HepG2 (cell line): ENCODE results near the gene OPRL1. TPM values are rescaled to one million over a fixed set of nuclear protein-coding genes. Genes with fewer than 3 reads are reported as not detected.

Experiments used
- ARNT ChIP-seq: fragments of 450-650 bp; IDR thresholded peaks from 2 replicates; pipeline ENCODE4 v1.6.1; 2017
- CREB3 ChIP-seq: sonication (generic); formaldehyde crosslinking; IDR thresholded peaks from 2 replicates; pipeline ENCODE4 v1.5.0; 2020; ENCODE audit warnings: missing genetic modification reagents
- HMGXB3 ChIP-seq: sonication (generic); formaldehyde crosslinking; IDR thresholded peaks from 2 replicates; pipeline ENCODE4 v1.4.0; 2020; ENCODE audit warnings: missing genetic modification reagents, borderline replicate concordance
- KDM5B ChIP-seq: sonication (generic); formaldehyde crosslinking; IDR thresholded peaks from 2 replicates; pipeline ENCODE4 v1.4.0; 2020; ENCODE audit warnings: missing genetic modification reagents, mild to moderate bottlenecking, borderline replicate concordance
- LBX2 ChIP-seq: sonication (generic); formaldehyde crosslinking; IDR thresholded peaks from 2 replicates; pipeline ENCODE4 v1.5.0; 2020; ENCODE audit warnings: missing genetic modification reagents, mild to moderate bottlenecking, borderline replicate concordance
- NCOR1 ChIP-seq: fragments of 200-600 bp; sonication (generic); IDR thresholded peaks from 2 replicates; pipeline ENCODE4 v1.7.0; 2017; ENCODE audit warnings: antibody characterized with exemption, low read length, borderline replicate concordance
- NFYB ChIP-seq: sonication (generic); formaldehyde crosslinking; IDR thresholded peaks from 2 replicates; pipeline ENCODE4 v1.4.0; 2020; ENCODE audit warnings: missing genetic modification reagents
- PATZ1 ChIP-seq: sonication (generic); formaldehyde crosslinking; IDR thresholded peaks from 2 replicates; pipeline ENCODE4 v1.4.0; 2020; ENCODE audit warnings: missing genetic modification reagents
- PLRG1 ChIP-seq: fragments of 450-650 bp; conservative IDR thresholded peaks from 2 replicates; pipeline ENCODE4 v1.6.1; 2016
- REPIN1 ChIP-seq: sonication (generic); formaldehyde crosslinking; IDR thresholded peaks from 2 replicates; pipeline ENCODE4 v1.8.0; 2022; ENCODE audit warnings: missing genetic modification reagents, low read depth, mild to moderate bottlenecking, borderline replicate concordance
- RFXANK ChIP-seq: IDR thresholded peaks from 2 replicates; pipeline ENCODE4 v1.6.1; 2016
- SOX5 ChIP-seq: IDR thresholded peaks from 2 replicates; pipeline ENCODE4 v1.6.1; 2016; ENCODE audit warnings: borderline replicate concordance
- SSRP1 ChIP-seq: IDR thresholded peaks from 2 replicates; pipeline ENCODE4 v1.6.1; 2016; ENCODE audit warnings: control low read depth
- TOE1 ChIP-seq: sonication (generic); formaldehyde crosslinking; IDR thresholded peaks from 2 replicates; pipeline ENCODE4 v1.4.0; 2020; ENCODE audit warnings: mild to moderate bottlenecking, missing genetic modification reagents
- TRIM22 ChIP-seq: fragments of 450-650 bp; IDR thresholded peaks from 2 replicates; pipeline ENCODE4 v1.6.1; 2017
- ZNF18 ChIP-seq: sonication (generic); formaldehyde crosslinking; IDR thresholded peaks from 2 replicates; pipeline ENCODE4 v1.8.0; 2022; ENCODE audit warnings: mild to moderate bottlenecking, missing genetic modification reagents; ENCODE audit not compliant: insufficient replicate concordance
- ZNF34 ChIP-seq: sonication (generic); formaldehyde crosslinking; IDR thresholded peaks from 2 replicates; pipeline ENCODE4 v1.4.0; 2020; ENCODE audit warnings: mild to moderate bottlenecking, missing genetic modification reagents, borderline replicate concordance
- ZNF549 ChIP-seq: sonication (generic); formaldehyde crosslinking; IDR thresholded peaks from 2 replicates; pipeline ENCODE4 v1.5.0; 2020; ENCODE audit warnings: missing genetic modification reagents
- polyA plus RNA-seq, 8 experiments: library from polyadenylated mRNA; depleted of rRNA in 3 of 8; stranded (reverse) in 7 of 8; unstranded in 1 of 8; fragments of >200 nt; fragmentation: Illumina TruSeq in 4 of 8; extraction: Trizol in 4 of 8; gene quantifications; 2 replicates each; pipeline versions ENCODE4 v1.2.1 to v1.2.3, GENCODE V29; 2011 to 2016; ENCODE audit warnings: low read depth in 4 of 8, missing spikeins in 1 of 8, mixed read lengths in 1 of 8; ENCODE audit not compliant: insufficient read depth in 1 of 8
- total RNA-seq, 5 experiments: library from RNA; depleted of rRNA; stranded (reverse); fragments of >200 nt; fragmentation: Illumina TruSeq; extraction: Trizol; gene quantifications; 2 replicates each; pipeline ENCODE4 v1.2.3, GENCODE V29; 2016; ENCODE audit warnings: low read depth in 1 of 5

Gene OPRL1
- total and polyA plus RNA-seq, 2 of the 13 experiments (the other 11 are each of a cell fraction or from before 2014, with no cell fraction given): 0.35 to 0.71 TPM

- TF ChIP-seq PATZ1 (CRISPR knock-in tag) (peak; percentile 100), ZNF549 (no peak), CREB3 (0 out of 2 replicates have a peak, but pooled peaks have one; percentile 89), TRIM22 (no peak), ZNF18 (CRISPR knock-in tag) (no peak), RFXANK (CRISPR knock-in tag) (peak; percentile 91), PLRG1 (no peak), SOX5 (CRISPR knock-in tag) (no peak; the same call in 1 of the 2 replicates), ARNT (no peak), HMGXB3 (CRISPR knock-in tag) (peak; percentile 50; the same call in 1 of the 2 replicates), NFYB (0 out of 2 replicates have a peak, but pooled peaks have one; percentile 6), ZNF34 (CRISPR knock-in tag) (no peak), REPIN1 (CRISPR knock-in tag) (no peak), TOE1 (CRISPR knock-in tag) (no peak), SSRP1 (CRISPR knock-in tag) (no peak; the same call in 1 of the 2 replicates), LBX2 (CRISPR knock-in tag) (0 out of 2 replicates have a peak, but pooled peaks have one; percentile 76), NCOR1 (peak; percentile 17; the same call in 1 of the 2 replicates), KDM5B (CRISPR knock-in tag) (peak; percentile 84)
Observed at GRCh38 chr20:64053841-64054661, 25.8 kb upstream of the OPRL1 start (continued).
